WTC11 (cell line): Measurements from ENCODE around the gene PTPN4.

Experiments used
- NR2C2 ChIP-seq: sonication (generic); formaldehyde crosslinking; IDR thresholded peaks from 2 replicates; pipeline ENCODE4 v1.8.0; 2022; ENCODE audit warnings: mild to moderate bottlenecking, missing genetic modification reagents
- NR3C1 ChIP-seq: sonication (generic); formaldehyde crosslinking; conservative IDR thresholded peaks from 2 replicates; pipeline ENCODE4 v1.8.1; 2023; ENCODE audit warnings: low read depth, mild to moderate bottlenecking, missing genetic modification reagents
- ZNF263 ChIP-seq: sonication (generic); formaldehyde crosslinking; IDR thresholded peaks from 2 replicates; pipeline ENCODE4 v1.8.1; 2022; ENCODE audit warnings: low read depth, mild to moderate bottlenecking, moderate library complexity, missing genetic modification reagents
- TF ChIP-seq, protein P1 (sequence below): fragments of 200-600 bp; IDR thresholded peaks from 2 replicates; pipeline ENCODE4 v1.8.0; 2022; ENCODE audit warnings: antibody characterized with exemption
- TF ChIP-seq, protein P2 (sequence below): sonication (generic); formaldehyde crosslinking; IDR thresholded peaks from 2 replicates; pipeline ENCODE4 v1.8.1; 2023; ENCODE audit warnings: mild to moderate bottlenecking, missing genetic modification reagents
- TF ChIP-seq, protein P3 (sequence below): sonication (generic); formaldehyde crosslinking; IDR thresholded peaks from 2 replicates; pipeline ENCODE4 v1.8.1; 2022; ENCODE audit warnings: low read depth, missing genetic modification reagents, borderline replicate concordance
- TF ChIP-seq, protein P4 (sequence below): sonication (generic); formaldehyde crosslinking; IDR thresholded peaks from 2 replicates; pipeline ENCODE4 v1.8.1; 2022; ENCODE audit warnings: mild to moderate bottlenecking, moderate library complexity, missing genetic modification reagents
- TF ChIP-seq, protein P5 (sequence below): sonication (generic); formaldehyde crosslinking; IDR thresholded peaks from 2 replicates; pipeline ENCODE4 v1.8.0; 2022; ENCODE audit warnings: mild to moderate bottlenecking, missing genetic modification reagents

DNA sequence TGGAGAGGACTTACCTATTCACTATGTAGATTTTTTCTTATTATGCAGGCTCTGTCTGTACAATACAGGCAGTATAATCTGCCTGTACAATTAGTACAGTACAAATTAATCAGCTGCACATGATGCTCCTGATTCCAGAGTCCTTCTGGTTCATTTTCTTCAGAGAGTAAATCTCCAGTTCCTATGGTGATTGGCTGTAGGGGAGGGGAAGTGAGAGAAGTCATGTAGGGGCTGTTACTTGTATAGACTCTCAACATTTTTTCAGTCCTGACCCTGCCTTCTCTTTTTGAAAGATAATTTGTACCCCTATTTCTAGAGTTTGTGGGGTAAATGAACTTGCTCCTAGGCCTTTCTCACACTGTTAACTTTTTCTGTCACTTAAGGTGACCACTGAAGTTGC, 54.5 kb downstream of the PTPN4 start:
- TF ChIP-seq, protein P1, sequence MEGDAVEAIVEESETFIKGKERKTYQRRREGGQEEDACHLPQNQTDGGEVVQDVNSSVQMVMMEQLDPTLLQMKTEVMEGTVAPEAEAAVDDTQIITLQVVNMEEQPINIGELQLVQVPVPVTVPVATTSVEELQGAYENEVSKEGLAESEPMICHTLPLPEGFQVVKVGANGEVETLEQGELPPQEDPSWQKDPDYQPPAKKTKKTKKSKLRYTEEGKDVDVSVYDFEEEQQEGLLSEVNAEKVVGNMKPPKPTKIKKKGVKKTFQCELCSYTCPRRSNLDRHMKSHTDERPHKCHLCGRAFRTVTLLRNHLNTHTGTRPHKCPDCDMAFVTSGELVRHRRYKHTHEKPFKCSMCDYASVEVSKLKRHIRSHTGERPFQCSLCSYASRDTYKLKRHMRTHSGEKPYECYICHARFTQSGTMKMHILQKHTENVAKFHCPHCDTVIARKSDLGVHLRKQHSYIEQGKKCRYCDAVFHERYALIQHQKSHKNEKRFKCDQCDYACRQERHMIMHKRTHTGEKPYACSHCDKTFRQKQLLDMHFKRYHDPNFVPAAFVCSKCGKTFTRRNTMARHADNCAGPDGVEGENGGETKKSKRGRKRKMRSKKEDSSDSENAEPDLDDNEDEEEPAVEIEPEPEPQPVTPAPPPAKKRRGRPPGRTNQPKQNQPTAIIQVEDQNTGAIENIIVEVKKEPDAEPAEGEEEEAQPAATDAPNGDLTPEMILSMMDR: no peak
- TF ChIP-seq, protein P2, sequence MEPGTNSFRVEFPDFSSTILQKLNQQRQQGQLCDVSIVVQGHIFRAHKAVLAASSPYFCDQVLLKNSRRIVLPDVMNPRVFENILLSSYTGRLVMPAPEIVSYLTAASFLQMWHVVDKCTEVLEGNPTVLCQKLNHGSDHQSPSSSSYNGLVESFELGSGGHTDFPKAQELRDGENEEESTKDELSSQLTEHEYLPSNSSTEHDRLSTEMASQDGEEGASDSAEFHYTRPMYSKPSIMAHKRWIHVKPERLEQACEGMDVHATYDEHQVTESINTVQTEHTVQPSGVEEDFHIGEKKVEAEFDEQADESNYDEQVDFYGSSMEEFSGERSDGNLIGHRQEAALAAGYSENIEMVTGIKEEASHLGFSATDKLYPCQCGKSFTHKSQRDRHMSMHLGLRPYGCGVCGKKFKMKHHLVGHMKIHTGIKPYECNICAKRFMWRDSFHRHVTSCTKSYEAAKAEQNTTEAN: no peak
- no peak for TF ChIP-seq NR3C1 (CRISPR knock-in tag)
- TF ChIP-seq ZNF263 (CRISPR knock-in tag): no peak
- TF ChIP-seq, protein P3, sequence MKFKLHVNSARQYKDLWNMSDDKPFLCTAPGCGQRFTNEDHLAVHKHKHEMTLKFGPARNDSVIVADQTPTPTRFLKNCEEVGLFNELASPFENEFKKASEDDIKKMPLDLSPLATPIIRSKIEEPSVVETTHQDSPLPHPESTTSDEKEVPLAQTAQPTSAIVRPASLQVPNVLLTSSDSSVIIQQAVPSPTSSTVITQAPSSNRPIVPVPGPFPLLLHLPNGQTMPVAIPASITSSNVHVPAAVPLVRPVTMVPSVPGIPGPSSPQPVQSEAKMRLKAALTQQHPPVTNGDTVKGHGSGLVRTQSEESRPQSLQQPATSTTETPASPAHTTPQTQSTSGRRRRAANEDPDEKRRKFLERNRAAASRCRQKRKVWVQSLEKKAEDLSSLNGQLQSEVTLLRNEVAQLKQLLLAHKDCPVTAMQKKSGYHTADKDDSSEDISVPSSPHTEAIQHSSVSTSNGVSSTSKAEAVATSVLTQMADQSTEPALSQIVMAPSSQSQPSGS (CRISPR knock-in tag): no peak
- no peak for TF ChIP-seq NR2C2 (CRISPR knock-in tag)
- TF ChIP-seq, protein P4, sequence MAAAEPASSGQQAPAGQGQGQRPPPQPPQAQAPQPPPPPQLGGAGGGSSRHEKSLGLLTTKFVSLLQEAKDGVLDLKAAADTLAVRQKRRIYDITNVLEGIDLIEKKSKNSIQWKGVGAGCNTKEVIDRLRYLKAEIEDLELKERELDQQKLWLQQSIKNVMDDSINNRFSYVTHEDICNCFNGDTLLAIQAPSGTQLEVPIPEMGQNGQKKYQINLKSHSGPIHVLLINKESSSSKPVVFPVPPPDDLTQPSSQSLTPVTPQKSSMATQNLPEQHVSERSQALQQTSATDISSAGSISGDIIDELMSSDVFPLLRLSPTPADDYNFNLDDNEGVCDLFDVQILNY: no peak
- TF ChIP-seq, protein P5, sequence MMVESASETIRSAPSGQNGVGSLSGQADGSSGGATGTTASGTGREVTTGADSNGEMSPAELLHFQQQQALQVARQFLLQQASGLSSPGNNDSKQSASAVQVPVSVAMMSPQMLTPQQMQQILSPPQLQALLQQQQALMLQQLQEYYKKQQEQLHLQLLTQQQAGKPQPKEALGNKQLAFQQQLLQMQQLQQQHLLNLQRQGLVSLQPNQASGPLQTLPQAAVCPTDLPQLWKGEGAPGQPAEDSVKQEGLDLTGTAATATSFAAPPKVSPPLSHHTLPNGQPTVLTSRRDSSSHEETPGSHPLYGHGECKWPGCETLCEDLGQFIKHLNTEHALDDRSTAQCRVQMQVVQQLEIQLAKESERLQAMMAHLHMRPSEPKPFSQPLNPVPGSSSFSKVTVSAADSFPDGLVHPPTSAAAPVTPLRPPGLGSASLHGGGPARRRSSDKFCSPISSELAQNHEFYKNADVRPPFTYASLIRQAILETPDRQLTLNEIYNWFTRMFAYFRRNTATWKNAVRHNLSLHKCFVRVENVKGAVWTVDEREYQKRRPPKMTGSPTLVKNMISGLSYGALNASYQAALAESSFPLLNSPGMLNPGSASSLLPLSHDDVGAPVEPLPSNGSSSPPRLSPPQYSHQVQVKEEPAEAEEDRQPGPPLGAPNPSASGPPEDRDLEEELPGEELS (CRISPR knock-in tag): no peak
